Left lung (tissue), 10 donors: Measurements from ENCODE around the gene C1orf50. TPM values are rescaled to one million over a fixed set of nuclear protein-coding genes. Genes with fewer than 3 reads are reported as not detected.
A peak's percentile ranks its signal among the peaks of the same experiment; 100 is the strongest.

Source experiments
- ATAC-seq: fragments of 200-7000 bp; cut with Tn5 transposase; one replicate; pipeline ENCODE4 v1.9.1; 2020; ENCODE audit warnings: moderate library complexity
- DNase-seq, 4 donors: peaks; one replicate each; pipeline ENCODE4 v3.0.0-alpha.2; 2013 to 2020
- H3K27ac ChIP-seq, 2 donors: fragments of 200-600 bp; sonication (generic) in 1 of 2; one replicate each; pipeline versions ENCODE4 v1.5.0 to v1.8.0; 2020 to 2021
- H3K27me3 ChIP-seq, 2 donors: fragments of 200-600 bp; sonication (generic) in 1 of 2; one replicate each; pipeline versions ENCODE4 v1.5.0 to v1.8.0; 2020 to 2021
- H3K36me3 ChIP-seq, 2 donors: fragments of 200-600 bp; sonication (generic) in 1 of 2; one replicate each; pipeline versions ENCODE4 v1.5.0 to v1.8.0; 2020 to 2021
- H3K4me1 ChIP-seq, 2 donors: fragments of 200-600 bp; one replicate each; pipeline ENCODE4 v1.8.0; 2021
- H3K4me3 ChIP-seq, 2 donors: fragments of 200-600 bp; sonication (generic) in 1 of 2; one replicate each; pipeline versions ENCODE4 v1.5.0 to v1.8.0; 2020 to 2021; ENCODE audit warnings: mild to moderate bottlenecking in 1 of 2
- H3K9me3 ChIP-seq, 2 donors: fragments of 200-600 bp; sonication (generic) in 1 of 2; one replicate each; pipeline versions ENCODE4 v1.5.0 to v1.8.0; 2020 to 2021
- CTCF ChIP-seq, 2 donors: fragments of 200-600 bp; sonication (generic) in 1 of 2; IDR thresholded peaks; one replicate each; pipeline versions ENCODE4 v1.5.0 to v1.8.0; 2021; ENCODE audit warnings: antibody characterized with exemption in 2 of 2
- intact Hi-C, 2 donors: fragments of 100-400 bp; cut with DNase I; formaldehyde crosslinking; loops; one replicate each; pipeline versions ENCODE4 v1.11.2 to v1.14.2; 2022
- polyA plus RNA-seq, 6 donors: library from polyadenylated mRNA; unstranded; fragments of 120-200 nt; gene quantifications; one replicate each; pipeline ENCODE4 v1.2.1, GENCODE V29; 2013; ENCODE audit not compliant: insufficient read length in 6 of 6
- total RNA-seq, 2 donors: library from RNA; stranded (reverse); fragmentation: NEBNext Ultra II Directional; extraction: Animal tissue kit (Norgen Biotek cat#: 25700); gene quantifications; one replicate each; pipeline ENCODE4 v1.2.1, GENCODE V29; 2021
- donor health status: DM: no; HTN: yes; CAD: no.
- donor health status: DM: no; HTN: no; CAD: no.

C1orf50 gene
- total and polyA plus RNA-seq, 8 donors = 4.3 to 15.0 (median 11.9) TPM

- intact Hi-C loops = no loop called here
- no peak for DNase-seq
- peak overlapping the region in 1 of 2 donors; percentile 58 for H3K4me3 ChIP-seq
- no peak for TF ChIP-seq CTCF (IDR thresholded peaks at IDR 0.05)
- no peaks in the 10 kb centered on the region for H3K27me3 ChIP-seq
- no peak overlapping the region for H3K27ac ChIP-seq
- H3K36me3 ChIP-seq = peaks cover 0 to 5% of the 10 kb centered on the region in 2 donors
- no peaks in the 10 kb centered on the region for H3K9me3 ChIP-seq
- ATAC-seq = no peak
- peaks cover 15 to 34% of the 10 kb centered on the region in 2 donors for H3K4me1 ChIP-seq
These were observed 50.9 kb downstream of the C1orf50 start for GRCh38 chr1:42817976-42818375.

- intact Hi-C loops = no loop called here
- DNase-seq = no peak
- H3K27ac ChIP-seq = no peak overlapping the region
- no peak overlapping the region for H3K4me3 ChIP-seq
- H3K9me3 ChIP-seq = no peaks in the 10 kb centered on the region
- no peak for TF ChIP-seq CTCF (IDR thresholded peaks at IDR 0.05)
- no peaks in the 10 kb centered on the region for H3K36me3 ChIP-seq
- H3K27me3 ChIP-seq = no peaks in the 10 kb centered on the region
- no peak for ATAC-seq
- peaks cover 15 to 33% of the 10 kb centered on the region in 2 donors for H3K4me1 ChIP-seq
These were observed 53.8 kb downstream of the C1orf50 start for GRCh38 chr1:42820813-42821212.

- H3K27ac ChIP-seq = no peak overlapping the region
- no peak for TF ChIP-seq CTCF (IDR thresholded peaks at IDR 0.05)
- intact Hi-C loops = no loop called here
These were observed 54.6 kb downstream of the C1orf50 start for GRCh38 chr1:42821690-42822089.

GRCh38 chr1:42822800-42823392 lies 55.8 kb downstream of the C1orf50 start:
- H3K27me3 ChIP-seq = no peaks in the 10 kb centered on the region
- no peak overlapping the region for H3K4me3 ChIP-seq
- H3K4me1 ChIP-seq = peaks cover 8 to 20% of the 10 kb centered on the region in 2 donors
- peak overlapping the region in 1 of 2 donors; percentile 18 for H3K27ac ChIP-seq
- H3K9me3 ChIP-seq = no peaks in the 10 kb centered on the region
- no peaks in the 10 kb centered on the region for H3K36me3 ChIP-seq
- intact Hi-C loops = no loop called here
- DNase-seq (no peak), ATAC-seq (no peak)
- no peak for TF ChIP-seq CTCF (IDR thresholded peaks at IDR 0.05)

More at GRCh38 chr1:42821690-42822089, 54.6 kb downstream of the C1orf50 start:
- ATAC-seq (no peak), DNase-seq (no peak)
- Histone ChIP-seq H3K9me3 (no peaks in the 10 kb centered on the region), H3K36me3 (no peaks in the 10 kb centered on the region), H3K27me3 (no peaks in the 10 kb centered on the region), H3K4me3 (no peak overlapping the region), H3K4me1 (peaks cover 8 to 25% of the 10 kb centered on the region in 2 donors)

GRCh38 chr1:42824481-42825035 lies 57.5 kb downstream of the C1orf50 start:
- peaks cover 0 to 6% of the 10 kb centered on the region in 2 donors for H3K36me3 ChIP-seq
- H3K4me3 ChIP-seq = no peak overlapping the region
- intact Hi-C loops = no loop called here
- TF ChIP-seq CTCF (IDR thresholded peaks at IDR 0.05) = no peak
- H3K27ac ChIP-seq = no peak overlapping the region
- peaks cover 4 to 16% of the 10 kb centered on the region in 2 donors for H3K4me1 ChIP-seq
- no peaks in the 10 kb centered on the region for H3K9me3 ChIP-seq
- no peaks in the 10 kb centered on the region for H3K27me3 ChIP-seq
- DNase-seq = no peak
- no peak for ATAC-seq
